NOMO-1 treated with dmso at 0.1 percent for 144 hours (cell line): ENCODE measurements around the gene PHF20.
"Not testable (repeated sequence)": the region's sequence is repeated elsewhere in the genome, so short reads cannot be mapped to it uniquely, and the experiment has no call there.

Experiments
- DNase-seq: peaks from one replicate; lab custom pipeline; 2025; ENCODE audit not compliant: unreplicated experiment; lab: John Stamatoyannopoulos, UW

PHF20 gene

GRCh38 chr20:35776513-35777101 lies 4.8 kb downstream of the PHF20 start:
- no peak for DNase-seq

GRCh38 chr20:35783811-35784210 lies 12.0 kb downstream of the PHF20 start:
- DNase-seq, result not testable (repeated sequence)

- DNase-seq, result not testable (repeated sequence)
Observed at GRCh38 chr20:35785541-35785940, 13.7 kb downstream of the PHF20 start.

DNA sequence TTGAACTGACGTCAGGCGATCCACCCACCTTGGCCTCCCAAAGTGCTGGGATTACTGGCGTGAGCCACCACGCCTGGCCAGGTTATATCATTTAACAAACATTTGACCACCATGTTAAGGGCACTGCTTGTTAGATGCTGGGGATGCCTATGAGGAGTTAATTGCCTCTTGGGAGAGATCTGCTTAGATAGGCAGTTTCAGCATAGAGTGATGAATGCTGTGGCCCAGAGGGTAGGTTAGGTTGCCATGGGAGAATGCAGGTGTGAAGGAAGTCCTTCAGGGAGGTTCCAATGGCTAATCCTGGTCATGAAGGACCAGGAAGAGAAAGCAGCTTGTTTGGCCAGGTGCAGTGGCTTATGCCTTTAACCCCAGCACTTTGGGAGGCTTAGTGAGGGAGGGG lies 17.0 kb downstream of the PHF20 start:
- no peak for DNase-seq

GRCh38 chr20:35791097-35791496 lies 19.3 kb downstream of the PHF20 start:
- no peak for DNase-seq

DNA sequence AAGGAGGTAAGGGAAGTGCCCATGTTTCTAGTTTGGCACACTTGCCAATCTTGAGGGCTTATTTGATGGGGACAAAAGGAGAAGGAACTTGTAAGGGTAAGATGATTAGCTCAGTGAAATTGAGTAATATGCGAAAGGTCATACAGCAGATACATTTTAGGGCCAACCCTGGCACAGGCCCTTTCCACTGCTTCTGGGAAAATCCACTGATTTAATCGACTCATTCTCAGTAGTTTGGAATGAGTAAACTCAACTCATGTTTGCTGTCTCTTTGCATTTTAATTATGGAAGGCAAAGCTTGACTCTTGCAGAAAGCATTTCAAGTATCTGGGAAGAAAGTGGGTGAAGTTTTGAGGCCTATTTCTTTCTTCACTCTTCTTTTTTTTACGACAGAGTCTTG lies 20.0 kb downstream of the PHF20 start:
- peak; percentile 41 for DNase-seq

DNA sequence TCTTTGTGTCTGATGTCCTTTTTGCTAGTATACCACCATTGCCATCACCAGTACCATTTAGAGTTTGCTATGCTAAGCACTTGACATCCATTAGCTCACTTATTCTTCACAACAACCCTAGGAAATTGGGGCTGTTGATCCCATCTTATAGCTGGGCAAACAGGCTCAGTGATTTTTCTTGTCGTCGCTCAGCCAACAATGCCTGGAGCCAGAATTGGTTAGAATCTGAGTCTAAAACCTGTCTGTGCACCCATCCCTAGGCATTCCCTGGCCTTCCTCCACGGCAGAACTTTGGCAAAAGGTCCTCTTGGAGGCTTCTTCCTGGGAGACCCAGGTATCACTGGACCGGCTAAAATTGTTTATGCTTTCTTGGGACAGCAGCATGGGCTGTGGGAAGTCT lies 20.9 kb downstream of the PHF20 start:
- no peak for DNase-seq

- no peak for DNase-seq
Observed at GRCh38 chr20:35796571-35796970, 24.8 kb downstream of the PHF20 start.

DNA sequence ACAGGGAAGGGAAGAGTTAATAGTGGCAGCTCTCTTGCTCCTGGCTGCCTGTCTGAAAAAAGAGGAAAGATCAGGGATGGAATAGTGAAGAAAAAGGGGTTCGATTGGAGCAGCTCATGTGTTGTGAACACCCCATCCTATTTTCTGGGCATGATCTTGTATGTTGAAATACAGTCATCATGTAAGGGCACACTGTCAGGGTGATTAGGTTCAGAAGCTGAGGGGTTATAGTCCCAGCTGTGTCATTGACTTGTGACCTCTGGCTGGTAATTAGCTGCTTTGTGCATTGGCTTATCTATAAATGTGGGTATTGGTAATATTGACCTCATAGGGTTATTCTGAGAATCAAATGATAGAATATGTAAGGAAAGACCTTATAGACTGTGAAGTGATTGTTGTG lies 30.1 kb downstream of the PHF20 start:
- no peak for DNase-seq

- no peak for DNase-seq
Observed at GRCh38 chr20:35806075-35806474, 34.3 kb downstream of the PHF20 start.

DNA sequence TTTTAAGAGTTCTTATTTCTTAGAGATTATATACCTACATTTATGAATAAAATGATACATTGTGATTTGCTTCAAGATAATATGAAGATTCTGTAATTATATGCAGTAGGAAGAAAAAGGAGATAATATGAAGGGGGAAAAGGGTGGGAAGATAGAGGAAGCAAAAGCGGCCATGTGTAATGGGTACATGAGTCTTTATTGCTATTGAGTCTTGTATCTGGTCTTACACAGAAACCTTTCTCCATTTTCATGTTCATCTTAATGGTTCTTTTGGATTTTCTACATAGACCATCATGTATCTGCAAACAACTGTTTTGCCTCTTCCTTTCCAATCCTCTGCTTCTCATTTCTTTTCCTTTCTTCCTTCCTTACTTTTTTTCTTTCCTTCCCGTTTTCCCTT lies 36.1 kb downstream of the PHF20 start:
- DNase-seq, result no peak

GRCh38 chr20:35820715-35821114 lies 48.9 kb downstream of the PHF20 start:
- no peak for DNase-seq

- no peak for DNase-seq
Observed at GRCh38 chr20:35821807-35822242, 50.0 kb downstream of the PHF20 start.

DNA sequence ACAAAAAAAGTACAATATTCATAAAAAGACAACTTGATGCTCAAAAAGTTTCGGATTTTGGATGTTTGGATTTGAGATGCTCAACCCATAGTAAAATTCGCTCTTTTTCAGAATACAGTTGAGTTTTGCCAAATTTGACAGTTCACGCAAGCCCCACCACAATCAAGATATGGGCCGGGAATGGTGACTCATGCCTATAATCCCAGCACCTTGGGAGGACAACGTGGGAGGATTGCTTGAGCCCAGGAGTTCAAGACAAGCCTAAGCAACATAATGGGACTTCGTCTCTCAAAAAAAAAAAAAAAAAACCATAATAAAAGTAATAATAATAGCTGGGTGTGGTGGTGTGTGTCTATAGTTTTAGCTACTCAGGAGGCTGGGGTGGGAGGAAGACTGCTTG lies 51.3 kb downstream of the PHF20 start:
- DNase-seq, result no peak

DNA sequence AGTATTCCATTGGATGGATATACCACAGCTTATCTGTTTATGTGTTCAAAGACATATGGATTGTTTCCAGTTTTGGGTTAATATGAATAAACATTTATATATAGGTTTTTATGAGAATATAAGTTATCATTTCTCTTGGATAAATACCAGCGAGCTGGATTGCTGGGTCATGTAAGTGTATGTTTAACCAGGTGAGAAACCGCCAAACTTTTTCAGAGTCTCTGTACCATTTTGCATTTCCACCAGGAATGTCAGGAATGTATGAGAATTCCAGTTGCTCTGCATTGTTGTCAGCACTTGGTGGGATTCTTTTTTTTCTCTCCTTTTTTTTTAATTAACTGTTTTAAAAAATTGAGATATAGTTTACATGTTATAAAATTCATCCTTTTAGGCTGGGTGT lies 52.1 kb downstream of the PHF20 start:
- DNase-seq, result no peak

DNA sequence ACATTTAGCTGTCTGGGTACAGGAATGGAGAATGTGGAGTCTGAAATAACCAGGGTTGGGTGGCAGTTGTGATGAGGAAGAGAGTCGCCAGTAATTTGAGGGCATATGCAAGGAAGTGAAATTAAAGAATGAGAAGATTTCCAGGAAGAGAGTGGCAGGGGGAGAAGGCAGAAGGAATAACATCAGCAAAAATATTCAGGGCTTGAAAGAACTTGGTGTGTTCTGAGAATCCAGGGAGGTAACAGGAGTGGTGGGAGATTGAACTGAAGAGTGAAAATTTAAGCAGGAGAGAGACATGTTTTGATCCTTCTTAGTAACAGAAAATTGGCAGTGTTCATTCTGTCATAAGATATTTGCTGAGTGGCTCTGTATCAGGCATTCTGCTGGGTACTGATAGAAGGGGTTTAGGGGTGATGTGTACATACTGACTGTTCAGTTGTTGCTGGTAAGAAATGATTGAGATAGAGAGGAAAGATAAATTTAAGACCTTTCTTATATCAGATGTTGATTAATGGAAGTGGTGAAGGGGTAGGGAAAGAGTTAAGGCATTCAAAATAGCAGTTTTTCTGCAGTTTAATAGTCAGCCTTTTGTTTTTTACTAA lies 54.7 kb downstream of the PHF20 start:
- DNase-seq, result no peak

DNA sequence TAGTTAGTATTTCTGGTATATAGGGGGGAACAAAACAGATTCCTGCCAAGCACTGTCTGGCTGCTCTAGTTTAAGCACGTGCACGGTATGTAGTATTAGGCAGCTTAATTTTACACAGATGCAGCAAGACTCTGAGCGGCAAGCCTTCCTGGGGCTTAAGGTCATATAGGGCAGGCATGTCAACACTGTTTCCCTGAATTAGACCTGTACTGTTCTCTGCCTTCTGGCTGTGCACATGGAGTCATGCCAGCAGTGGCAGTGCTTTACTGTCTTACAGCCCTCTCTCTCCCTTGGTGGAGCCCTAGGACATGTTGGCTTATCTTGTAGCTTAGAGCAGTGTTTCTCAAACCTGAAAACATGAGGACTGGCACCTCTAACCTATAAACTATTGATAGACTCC lies 56.6 kb downstream of the PHF20 start:
- no peak for DNase-seq

DNA sequence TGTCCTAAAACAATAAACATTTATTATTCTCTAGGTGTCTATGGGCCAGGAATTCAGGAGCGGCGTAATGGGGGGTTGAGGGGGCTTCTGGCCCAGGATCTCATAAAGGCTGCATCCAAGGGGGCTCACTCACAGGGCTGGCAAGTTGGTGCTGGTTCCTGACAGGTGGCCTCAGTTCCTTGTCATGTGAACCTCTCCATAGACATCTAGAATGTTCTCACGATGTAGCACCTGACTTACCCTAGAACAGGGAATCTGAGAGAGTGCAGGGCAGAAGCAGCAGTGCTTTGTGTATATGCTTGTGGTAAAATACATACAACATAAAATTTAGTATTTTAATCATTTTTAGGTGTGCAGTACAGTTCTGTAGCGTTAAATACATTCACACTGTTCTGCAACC lies 57.1 kb downstream of the PHF20 start:
- no peak for DNase-seq

DNA sequence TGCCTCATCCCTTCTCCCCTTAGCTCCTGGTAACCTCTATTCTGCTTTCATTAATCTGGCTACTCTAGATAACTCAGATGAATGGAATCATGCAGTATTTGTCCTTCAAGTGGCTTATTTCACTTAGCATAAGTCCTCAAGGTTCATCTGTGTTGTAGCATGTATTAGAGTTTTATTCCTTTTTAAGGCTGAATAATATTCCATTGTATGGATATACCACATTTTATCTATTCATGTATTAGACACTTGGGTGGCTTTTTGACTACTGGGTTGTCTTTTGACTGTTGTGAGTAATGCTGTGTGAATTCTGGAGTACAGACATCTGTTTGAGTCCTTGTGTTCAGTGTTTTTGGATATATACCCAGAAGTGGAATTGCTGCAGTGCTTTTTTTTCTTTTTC lies 58.4 kb downstream of the PHF20 start:
- no peak for DNase-seq

- no peak for DNase-seq
Observed at GRCh38 chr20:35831029-35831428, 59.2 kb downstream of the PHF20 start.

- DNase-seq, result no peak
Observed at GRCh38 chr20:35831971-35832370, 60.2 kb downstream of the PHF20 start.

GRCh38 chr20:35833241-35833640 lies 61.4 kb downstream of the PHF20 start:
- no peak for DNase-seq

GRCh38 chr20:35837577-35838195 lies 65.9 kb downstream of the PHF20 start:
- DNase-seq, result no peak
